Ovary (tissue), 9 donors: Measurements from ENCODE around the gene NKD2. TPM values are rescaled to one million over a fixed set of nuclear protein-coding genes. Genes with fewer than 3 reads are reported as not detected.

ENCODE experiments used
- DNase-seq, 5 donors: peaks; one replicate each; pipeline ENCODE4 v3.0.0-alpha.2; 2019 to 2020
- H3K27ac ChIP-seq, 2 donors: fragments of 200-600 bp; one replicate each; pipeline versions ENCODE4 v1.5.1 to v1.8.0; 2019 to 2022
- H3K27me3 ChIP-seq: fragments of 200-600 bp; one replicate; pipeline ENCODE4 v1.8.0; 2022
- H3K36me3 ChIP-seq: fragments of 200-600 bp; sonication (generic); one replicate; pipeline ENCODE4 v1.5.1; 2019
- H3K4me1 ChIP-seq: one replicate; pipeline ENCODE4 v1.8.1; 2013; ENCODE audit warnings: mild to moderate bottlenecking, moderate library complexity; ENCODE audit not compliant: insufficient read depth
- H3K4me3 ChIP-seq: fragments of 200-600 bp; sonication (generic); one replicate; pipeline ENCODE4 v1.5.1; 2017
- H3K9me3 ChIP-seq, 2 donors: fragments of 200-600 bp in 1 of 2; sonication (generic) in 1 of 2; one replicate each; pipeline versions ENCODE4 v1.5.1 to v1.8.1; 2013 to 2019; ENCODE audit warnings: mild to moderate bottlenecking in 1 of 2, moderate library complexity in 1 of 2
- CTCF ChIP-seq, 3 donors: fragments of 450-650 bp in 2 of 3; fragments of 200-600 bp in 1 of 3; IDR thresholded peaks; one replicate each; pipeline versions ENCODE4 v1.5.1 to v1.8.0; 2016 to 2022; ENCODE audit warnings: antibody characterized with exemption in 3 of 3, mild to moderate bottlenecking in 1 of 3
- EP300 ChIP-seq: sonication (generic); formaldehyde crosslinking; IDR thresholded peaks from one replicate; pipeline ENCODE4 v1.6.1; 2017; ENCODE audit warnings: antibody characterized with exemption
- POLR2A ChIP-seq: fragments of 450-650 bp; IDR thresholded peaks from one replicate; pipeline ENCODE4 v1.6.1; 2017; ENCODE audit warnings: antibody characterized with exemption, mild to moderate bottlenecking, moderate library complexity
- WGBS, 3 donors: extraction: QIAGEN DNeasy Blood & Tissue Kit in 1 of 3; methylation state at CpG; one replicate each; pipeline versions ENCODE4 v1.1.5 to v1.1.7; 2013 to 2017; 5-methylcytosine and 5-hydroxymethylcytosine counted together
- intact Hi-C, 4 donors: fragments of 100-400 bp; cut with DNase I; formaldehyde crosslinking; loops; one replicate each; pipeline versions ENCODE4 v1.11.0 to v1.15.1; 2022 to 2023
- polyA plus RNA-seq, 2 donors: library from polyadenylated mRNA; stranded (reverse); fragments of 200-250 nt in 1 of 2; fragments of 350-450 nt in 1 of 2; fragmentation: Illumina TruSeq in 1 of 2; extraction: RNeasy Lipid Tissue Mini Kit (QIAGEN cat#74804) in 1 of 2; gene quantifications; one replicate each; pipeline ENCODE4 v1.2.3, GENCODE V29; 2013 to 2014
- total RNA-seq, 7 donors: library from RNA; depleted of rRNA in 2 of 7; stranded (reverse); fragments of >200 nt in 2 of 7; fragmentation: NEBNext Ultra II Directional in 3 of 7; extraction: Animal tissue kit (Norgen Biotek cat#: 25700) in 3 of 7; gene quantifications; one replicate each; pipeline versions ENCODE4 v1.1.0 to v1.2.4, GENCODE V29; 2016 to 2023
- donor health status: DM: no; HTN: no; CAD: no; lungs with moderate emphysema.
- donor health status: DM: no; HTN: no; CAD: no.
- donor health status: Bipolar disorder and iron deficiency.
- donor health status: DM: yes; HTN: yes; CAD: no.
- donor health status: DM: no; HTN: no; CAD: no.
- donor health status: DM: yes; HTN: yes; CAD: no.

Gene NKD2
- total and polyA plus RNA-seq, 9 donors = 0.33 to 17.2 (median 1.4) TPM; not detected in 1

- H3K4me1 ChIP-seq = peaks cover 6% of the 10 kb centered on the region
- no peak for TF ChIP-seq POLR2A
- no peak for TF ChIP-seq CTCF (IDR thresholded peaks at IDR 0.05)
- TF ChIP-seq EP300 = no peak
- intact Hi-C loops = no loop called here
- WGBS, 3 donors = 1 to 6% (median 2%) methylated on average over 56 to 88 of the region's 88 CpGs
- no peak overlapping the region for H3K27ac ChIP-seq
- no peaks in the 10 kb centered on the region for H3K27me3 ChIP-seq
- DNase-seq = peak; percentile 35 to 71 (median 61)
- no peaks in the 10 kb centered on the region for H3K36me3 ChIP-seq
- H3K4me3 ChIP-seq = peak overlapping the region; percentile 39
- H3K9me3 ChIP-seq = no peaks in the 10 kb centered on the region
Measured at GRCh38 chr5:1004461-1005248, 3.9 kb upstream of the NKD2 start.

- Histone ChIP-seq H3K4me1 (peaks cover 6% of the 10 kb centered on the region), H3K36me3 (no peaks in the 10 kb centered on the region)
- intact Hi-C loops = no loop called here
Measured at GRCh38 chr5:1005249-1005851, 3.3 kb upstream of the NKD2 start.

GRCh38 chr5:1005904-1006655 lies 2.5 kb upstream of the NKD2 start:
- DNase-seq = peak; percentile 7 to 24 (median 10)
- WGBS, 3 donors = 94 to 98% (median 95%) methylated on average over 13 of the region's 13 CpGs

More at GRCh38 chr5:1005249-1005851, 3.3 kb upstream of the NKD2 start:
- no peaks in the 10 kb centered on the region for H3K9me3 ChIP-seq
- H3K4me3 ChIP-seq = peak overlapping the region; percentile 39
- no peaks in the 10 kb centered on the region for H3K27me3 ChIP-seq
- DNase-seq = peak; percentile 8 to 38 (median 26)
- TF ChIP-seq CTCF (IDR thresholded peaks at IDR 0.05) = no peak
- TF ChIP-seq POLR2A = no peak
- no peak for TF ChIP-seq EP300
- H3K27ac ChIP-seq = no peak overlapping the region
- 61 to 69% (median 65%) methylated on average over 39 to 47 of the region's 47 CpGs for WGBS, 3 donors

More at GRCh38 chr5:1005904-1006655, 2.5 kb upstream of the NKD2 start:
- no peaks in the 10 kb centered on the region for H3K36me3 ChIP-seq
- peaks cover 6% of the 10 kb centered on the region for H3K4me1 ChIP-seq
- H3K4me3 ChIP-seq = no peak overlapping the region
- intact Hi-C loops = no loop called here
- no peak overlapping the region for H3K27ac ChIP-seq
- no peaks in the 10 kb centered on the region for H3K9me3 ChIP-seq
- no peak for TF ChIP-seq POLR2A
- TF ChIP-seq CTCF (IDR thresholded peaks at IDR 0.05) = no peak
- TF ChIP-seq EP300 = no peak
- H3K27me3 ChIP-seq = no peaks in the 10 kb centered on the region
